ENCODE data around the gene MKRN2OS.
"Not testable (repeated sequence)": the region's sequence is repeated elsewhere in the genome, so short reads cannot be mapped to it uniquely, and the experiment has no call there.

Gene MKRN2OS

DNA sequence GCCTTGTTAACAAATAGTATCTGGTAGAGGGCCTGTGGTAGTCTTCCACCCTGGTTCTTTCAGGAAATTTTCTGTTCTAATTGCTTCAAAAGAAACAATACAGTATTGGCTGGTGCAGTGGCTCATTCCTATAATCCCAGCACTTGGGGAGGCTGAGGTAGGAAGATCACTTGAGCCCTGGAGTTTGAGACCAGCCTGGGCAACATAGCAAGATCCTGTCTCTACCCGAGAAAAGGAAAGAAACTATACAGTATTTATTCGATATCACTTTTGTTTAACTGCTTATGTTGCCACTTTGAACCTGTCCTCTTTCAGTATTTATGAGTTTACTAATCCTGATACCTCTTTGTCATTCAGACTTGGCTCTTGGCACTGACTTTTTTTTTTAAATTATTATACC lies 16.1 kb upstream of the MKRN2OS start:
- no peak for DNase-seq (ENCODE audit: low read depth, low spot score)

DNA sequence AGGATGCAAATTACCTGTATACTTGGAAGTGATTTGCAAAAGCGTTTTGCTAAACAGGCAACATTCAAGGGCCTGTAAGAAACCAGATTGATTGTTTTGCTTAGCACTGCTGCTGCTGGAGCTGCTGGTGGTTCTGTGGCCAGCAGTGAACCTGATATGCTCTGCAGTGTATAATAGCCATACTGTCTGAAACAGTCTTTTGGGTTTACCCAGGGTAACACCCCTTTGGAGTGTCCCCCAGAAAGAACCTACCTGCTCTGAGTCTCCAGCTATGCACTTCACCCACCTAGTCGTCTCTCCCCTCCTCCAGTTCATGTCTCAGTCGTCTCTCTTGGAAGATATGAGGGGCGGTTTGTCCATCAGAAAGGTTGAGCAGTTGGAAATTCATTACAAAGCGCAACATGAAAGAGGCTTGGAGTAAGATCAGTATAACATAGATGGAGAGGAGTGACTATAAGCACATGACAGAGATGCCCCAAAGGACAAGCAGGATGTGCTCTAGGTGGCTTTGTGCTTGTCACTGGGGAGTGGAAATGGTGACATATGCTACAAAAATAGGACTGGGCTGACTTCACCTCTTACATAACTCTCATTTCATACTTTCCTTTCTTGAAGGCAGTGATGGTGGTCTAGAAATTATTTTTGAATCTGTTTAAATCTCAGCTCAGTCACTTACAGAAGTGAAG lies 15.3 kb upstream of the MKRN2OS start:
- no peak for DNase-seq (ENCODE audit: low read depth, low spot score)

DNA sequence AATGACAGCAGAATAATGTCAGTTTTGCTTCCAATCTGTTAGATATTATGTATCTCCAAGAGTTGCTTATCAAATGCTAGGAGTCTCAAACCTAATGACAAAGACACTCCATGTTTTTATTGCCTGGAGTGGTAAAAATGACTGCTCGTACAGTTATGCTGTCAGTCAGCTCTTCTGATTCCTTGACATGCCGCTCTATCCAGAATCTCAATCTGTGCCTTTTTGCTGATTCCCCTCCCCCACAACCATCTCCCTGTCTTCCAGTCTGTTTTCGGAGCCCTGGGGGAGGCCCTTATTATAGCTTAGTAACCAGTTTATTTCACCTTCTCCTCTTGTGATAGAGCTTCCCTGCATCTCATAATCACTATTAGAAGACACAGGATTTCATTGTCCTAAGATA lies 14.2 kb upstream of the MKRN2OS start:
- no peak for DNase-seq (ENCODE audit: low read depth, low spot score)

DNA sequence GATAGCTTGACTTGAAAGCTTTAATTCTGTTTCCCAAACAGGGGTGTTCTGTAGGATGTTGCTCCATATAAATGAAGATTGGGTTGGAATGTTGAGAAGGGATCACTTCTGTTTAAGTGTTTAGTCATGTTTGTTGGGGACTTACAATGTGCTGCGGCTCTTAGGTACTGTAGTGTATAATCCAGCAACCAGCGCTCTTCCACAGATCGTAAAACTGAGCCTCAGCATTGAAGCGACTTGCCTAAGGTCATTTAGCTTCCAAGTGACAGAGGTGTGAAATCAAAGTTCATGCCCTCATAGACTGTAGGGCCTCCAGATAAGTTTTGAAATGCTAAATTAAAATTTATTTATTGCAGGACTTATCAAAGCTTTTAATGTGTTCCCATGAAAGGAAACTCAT lies 13.4 kb upstream of the MKRN2OS start:
- no peak for DNase-seq (ENCODE audit: low read depth, low spot score)

DNA sequence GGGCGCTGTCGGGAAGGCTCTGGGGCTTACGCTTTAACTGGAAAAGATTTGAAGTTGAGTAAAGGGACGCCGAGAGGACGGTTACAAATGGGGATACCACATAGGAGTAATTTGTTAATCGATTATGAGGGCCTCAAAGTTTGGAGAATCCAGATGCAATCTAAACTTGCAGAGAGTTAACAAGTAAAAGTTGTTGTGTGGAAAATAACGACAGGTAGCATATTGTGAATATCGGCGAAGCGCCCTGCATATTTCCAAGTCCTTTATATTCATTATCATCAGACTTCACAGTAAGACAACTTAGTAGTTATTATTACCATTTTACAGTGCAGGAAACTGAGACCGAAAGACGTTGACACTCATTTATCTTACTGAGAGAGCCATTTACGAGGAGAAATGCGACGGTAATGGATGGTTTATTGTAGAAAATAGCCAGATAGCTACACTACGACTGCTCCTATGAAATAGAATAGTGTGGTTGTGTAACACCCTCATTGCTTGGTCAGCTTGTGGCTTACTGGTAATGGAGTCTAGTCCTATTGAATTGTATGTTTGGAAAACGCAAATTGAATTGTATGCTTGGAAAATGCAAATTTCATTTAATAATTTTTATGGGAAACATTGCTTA lies 12.3 kb upstream of the MKRN2OS start:
- DNase-seq (ENCODE audit: low read depth, low spot score): no peak

DNA sequence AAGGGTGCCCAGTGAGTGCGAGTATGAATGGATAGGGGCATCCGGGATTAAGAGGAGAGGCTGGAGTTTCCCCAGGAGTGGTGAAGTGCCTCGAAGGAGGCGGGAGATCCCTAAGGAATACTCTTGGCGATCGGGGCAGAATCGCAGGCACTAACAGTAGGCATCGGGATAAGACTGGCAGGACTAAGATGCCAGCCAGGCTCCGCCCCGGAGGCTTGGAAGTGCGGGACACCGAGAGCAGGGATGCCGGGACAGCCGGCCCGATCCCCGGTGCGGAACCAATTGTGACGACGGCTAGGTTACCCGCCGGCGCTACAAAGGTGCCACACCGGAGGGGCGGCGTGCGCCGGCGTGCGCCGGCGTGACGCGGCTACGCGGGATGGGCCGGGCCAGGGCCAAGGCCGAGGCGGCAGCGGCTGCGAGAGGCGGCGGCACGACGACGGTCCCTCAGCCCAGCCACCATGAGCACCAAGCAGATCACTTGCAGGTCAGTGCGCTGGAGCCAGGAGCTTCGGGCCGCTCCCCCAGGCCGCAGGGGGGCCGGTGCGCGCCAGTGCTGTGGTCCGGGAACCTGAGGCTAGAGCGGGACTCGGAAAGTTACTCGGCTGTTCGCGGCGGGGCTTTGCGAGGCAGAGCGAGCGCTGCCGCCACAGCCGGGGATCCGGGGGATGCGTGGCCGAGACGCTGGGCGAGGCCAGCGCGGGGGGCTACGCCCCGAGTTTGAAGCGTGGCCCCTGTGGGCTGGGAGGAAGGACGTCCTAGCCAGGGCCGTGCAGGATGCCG lies 11.6 kb upstream of the MKRN2OS start, which contains the start of gene MKRN2:
Gene MKRN2, plus strand, starts transcription at position 398 of the 783 bp plus-strand sequence. Its CDS starts 64 bp downstream, at position 462.
- peak; percentile 65 for DNase-seq (ENCODE audit: low read depth, low spot score)

DNA sequence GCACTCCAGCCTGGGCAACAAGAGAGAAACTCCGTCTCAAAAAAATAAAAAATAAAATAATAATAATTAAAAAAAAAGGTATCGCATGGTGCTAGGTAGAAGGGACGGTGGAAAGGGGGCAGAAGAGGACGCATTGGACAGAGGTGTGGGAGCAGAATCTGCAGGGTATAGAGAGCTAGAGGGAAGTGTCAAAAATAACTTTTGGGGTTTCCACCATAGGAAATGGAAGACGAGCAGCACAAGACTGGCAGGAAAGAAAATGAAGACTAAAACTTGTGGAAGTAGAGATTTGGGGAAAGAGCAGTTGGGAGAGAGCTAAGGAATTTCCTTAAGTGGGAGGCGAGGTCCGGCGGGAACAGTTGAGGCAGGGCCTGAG lies 11.0 kb upstream of the MKRN2OS start:
- no peak for DNase-seq (ENCODE audit: low read depth, low spot score)

DNA sequence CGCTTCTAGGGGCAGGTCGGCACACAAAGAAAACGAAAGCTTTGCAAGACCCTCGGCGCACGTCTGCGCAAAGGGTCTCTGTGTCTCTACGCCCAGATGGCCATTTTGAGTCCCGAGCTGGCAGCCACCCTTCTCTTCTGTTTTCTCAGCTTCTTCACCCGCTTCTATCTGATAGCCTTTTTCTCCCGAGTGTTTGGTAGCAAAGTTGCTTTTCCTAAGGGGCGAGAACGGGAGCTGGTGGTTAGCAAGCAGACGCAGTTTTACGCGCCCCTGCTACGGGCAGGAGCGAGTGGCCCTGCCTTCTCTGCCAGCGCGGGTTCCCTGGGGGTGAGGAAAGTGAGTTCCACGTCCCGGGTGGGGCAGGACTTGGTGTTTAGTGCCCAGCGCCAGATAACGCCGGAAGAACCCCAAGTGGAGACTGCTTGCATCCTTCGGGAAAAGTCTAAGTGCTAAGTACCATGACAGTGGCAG lies 8.7 kb upstream of the MKRN2OS start:
- no peak for DNase-seq (ENCODE audit: low read depth, low spot score)

DNA sequence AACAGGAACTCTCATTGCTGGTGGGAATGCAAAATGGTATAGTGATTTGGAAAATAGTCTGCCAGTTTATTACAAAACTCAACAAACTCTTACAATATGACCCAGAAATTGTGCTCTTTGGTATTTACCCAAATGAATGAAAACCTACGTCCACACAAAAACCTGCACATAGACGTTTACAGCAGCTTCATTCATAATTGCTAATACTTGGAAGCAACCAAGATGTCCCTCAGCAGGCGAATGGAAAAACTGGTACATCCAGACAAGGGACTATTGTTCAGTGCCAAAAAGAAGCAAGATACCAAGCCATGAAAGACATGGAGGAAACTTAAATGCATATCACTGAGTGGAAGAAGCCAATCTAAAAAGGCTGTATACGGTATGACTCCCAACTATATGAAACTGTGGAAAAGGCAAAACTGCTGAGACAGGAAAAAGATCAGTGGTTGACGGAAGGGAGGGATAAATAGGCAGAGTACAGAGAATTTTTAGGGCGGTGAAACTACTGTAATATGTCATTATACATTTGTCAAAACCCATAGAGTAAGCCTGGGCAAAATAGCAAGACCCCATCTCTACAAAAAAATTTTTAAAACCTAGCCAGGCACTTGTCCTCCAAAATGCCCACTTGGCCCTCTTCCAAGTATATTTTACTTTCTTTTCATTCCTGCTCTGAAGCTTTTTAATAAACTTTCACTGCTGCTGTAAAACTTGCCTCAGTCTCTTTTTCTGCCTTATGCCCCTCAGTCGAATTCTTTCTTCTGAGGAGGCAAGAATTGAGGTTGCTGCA lies 4.9 kb upstream of the MKRN2OS start:
- no peak for DNase-seq (ENCODE audit: low read depth, low spot score)

DNA sequence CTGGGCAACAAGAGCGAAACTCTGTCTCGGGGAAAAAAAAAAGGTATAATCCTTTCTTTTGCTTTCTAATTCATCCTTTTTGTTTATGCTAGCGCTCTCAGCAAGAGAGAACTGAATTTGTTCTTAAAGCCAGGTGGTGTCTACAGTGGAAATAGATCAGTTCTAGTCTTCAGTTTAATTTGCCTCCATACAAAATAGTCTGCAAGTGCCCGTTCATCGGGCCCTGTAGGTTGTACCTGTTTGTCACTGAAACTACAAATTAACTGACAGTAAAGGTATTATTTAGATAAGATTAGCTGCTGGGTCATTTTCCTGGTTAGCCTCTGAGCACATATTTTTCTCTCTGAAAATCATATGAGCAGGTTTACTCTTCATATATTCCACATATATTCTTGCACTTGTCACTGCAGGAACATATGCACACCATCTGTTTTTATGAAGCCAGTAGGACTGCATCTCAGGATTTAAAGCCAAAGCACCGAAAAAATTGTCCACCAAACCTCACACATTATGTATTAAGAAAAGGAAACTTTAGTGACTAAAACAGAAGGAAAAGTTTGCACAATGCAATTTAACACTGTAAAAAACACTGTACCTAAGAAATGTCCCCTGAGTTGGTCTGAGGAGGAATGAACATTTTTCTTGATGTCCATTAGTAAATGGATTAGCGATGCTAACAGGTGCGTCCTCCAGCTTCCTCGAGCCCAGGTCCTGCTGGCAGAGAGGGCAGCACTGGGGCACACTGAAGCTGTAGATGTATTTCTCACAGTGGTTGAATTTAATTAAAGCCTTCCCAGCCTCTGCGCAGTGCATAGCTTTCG lies 437 bp downstream of the MKRN2OS start:
- DNase-seq (ENCODE audit: low read depth, low spot score): no peak

DNA sequence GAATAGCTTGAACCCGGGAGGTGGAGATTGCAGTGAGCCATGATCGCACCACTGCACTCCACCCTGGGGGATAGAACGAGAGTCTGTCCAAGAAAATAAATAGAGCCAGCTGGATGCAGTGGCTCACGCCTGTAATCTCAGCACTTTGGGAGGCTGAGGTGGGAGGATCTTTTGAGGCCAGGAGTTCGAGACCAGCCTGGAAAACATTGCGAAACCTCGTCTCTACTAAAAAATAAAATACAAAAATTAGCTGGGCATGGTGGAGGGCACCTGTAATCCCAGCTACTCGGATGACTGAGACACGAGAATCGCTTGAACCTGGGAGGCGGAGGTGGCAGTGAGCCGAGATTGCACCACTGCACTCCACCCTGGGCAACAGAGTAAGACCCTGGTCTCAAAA lies 1.8 kb downstream of the MKRN2OS start:
- DNase-seq (ENCODE audit: low read depth, low spot score): not testable (repeated sequence)

DNA sequence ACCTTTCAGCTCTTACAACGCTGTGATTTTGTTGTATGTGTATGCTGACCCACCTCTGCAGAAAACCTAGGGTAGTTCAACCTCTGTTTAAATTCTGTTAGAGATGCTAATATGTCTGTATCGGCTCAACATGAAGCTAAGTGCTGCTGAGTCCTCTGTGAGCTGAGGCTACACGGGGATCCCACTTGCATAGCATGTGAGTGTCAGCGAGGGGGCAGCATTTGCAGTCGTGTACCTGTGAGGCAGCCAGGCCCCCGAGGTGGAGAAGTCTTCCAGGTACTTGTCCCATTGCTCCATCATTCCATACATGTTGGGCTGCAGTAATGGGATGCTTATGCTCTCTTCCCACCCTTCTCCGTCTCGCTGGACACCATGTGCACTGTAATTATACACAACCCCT lies 3.7 kb downstream of the MKRN2OS start:
- DNase-seq (ENCODE audit: low read depth, low spot score): no peak

DNA sequence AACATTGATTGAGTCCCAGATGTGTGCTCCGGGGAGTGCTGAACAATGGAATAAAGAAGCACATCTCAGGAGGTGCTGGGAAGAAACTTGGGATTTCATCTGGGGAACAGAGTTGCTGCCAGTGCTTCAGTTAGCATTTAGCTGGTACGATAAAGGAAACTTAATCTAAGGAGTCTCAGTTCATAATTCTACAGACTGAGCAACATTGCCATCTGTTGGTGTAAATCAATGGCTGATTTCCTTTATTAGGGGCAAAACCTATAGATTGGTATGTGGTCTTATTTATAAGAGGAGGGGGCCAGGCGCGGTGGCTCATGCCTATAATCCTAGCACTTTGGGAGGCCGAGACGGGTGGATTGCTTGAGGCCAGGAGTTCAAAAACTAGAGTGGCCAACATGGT lies 8.9 kb downstream of the MKRN2OS start:
- DNase-seq (ENCODE audit: low read depth, low spot score): no peak

DNA sequence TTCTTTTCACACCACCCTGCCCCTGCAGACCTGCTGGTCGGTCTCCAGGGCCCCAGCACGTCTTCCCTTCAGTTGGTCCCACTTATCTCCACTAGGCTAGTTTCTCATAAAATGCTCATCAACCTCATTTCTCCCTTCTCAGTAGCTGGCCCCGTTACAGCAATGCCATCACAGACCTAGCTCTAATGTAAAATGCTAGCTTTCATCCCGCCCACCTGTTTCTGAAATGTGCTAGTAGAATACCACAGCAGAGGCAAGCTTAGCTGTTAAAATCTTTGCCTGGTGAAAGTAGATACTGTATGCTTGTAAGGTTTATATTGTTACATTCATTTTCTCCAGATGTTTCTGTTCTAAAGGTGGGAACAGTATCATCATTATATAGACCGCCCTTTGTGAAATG lies 13.1 kb downstream of the MKRN2OS start:
- no peak for DNase-seq (ENCODE audit: low read depth, low spot score)

DNA sequence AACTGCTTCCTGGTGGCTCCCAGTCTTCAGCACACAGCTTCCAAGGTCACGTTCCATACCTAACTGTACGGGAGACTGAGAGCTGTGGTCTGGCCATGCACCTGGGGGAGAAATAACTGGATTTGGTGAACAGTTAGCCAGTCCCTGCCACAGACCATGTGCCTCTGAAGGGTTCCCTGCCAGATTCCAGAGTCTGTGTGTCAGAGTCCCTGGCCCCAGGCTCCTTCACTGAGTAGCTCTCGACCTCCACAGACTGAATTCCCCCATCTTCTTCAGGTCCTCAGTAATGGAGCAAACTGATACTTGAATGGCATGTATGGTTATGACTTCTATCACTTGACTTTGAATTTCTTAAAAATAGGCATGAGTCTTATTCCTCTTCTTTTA lies 17.5 kb downstream of the MKRN2OS start:
- DNase-seq (ENCODE audit: low read depth, low spot score): no peak

DNA sequence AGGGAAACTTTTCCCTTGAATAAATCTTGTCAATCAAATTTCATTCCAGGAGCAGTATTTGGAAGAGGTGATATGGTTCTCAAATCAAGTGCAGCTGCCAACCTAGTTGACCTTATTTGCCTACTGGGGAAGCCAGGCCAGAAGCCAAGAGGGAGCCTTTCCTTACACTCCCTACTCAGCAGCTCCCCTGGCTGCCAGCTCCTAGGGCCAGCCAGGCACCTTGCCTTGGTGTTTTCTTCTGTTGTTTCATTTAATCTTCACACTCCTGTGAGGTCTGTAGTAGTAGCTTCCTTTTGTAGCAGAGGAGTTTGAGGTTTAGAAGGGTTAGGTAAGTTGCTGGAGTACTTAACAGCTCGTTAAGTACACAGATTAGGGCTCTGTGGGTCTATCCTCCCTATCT lies 22.6 kb downstream of the MKRN2OS start:
- DNase-seq (ENCODE audit: low read depth, low spot score): no peak

DNA sequence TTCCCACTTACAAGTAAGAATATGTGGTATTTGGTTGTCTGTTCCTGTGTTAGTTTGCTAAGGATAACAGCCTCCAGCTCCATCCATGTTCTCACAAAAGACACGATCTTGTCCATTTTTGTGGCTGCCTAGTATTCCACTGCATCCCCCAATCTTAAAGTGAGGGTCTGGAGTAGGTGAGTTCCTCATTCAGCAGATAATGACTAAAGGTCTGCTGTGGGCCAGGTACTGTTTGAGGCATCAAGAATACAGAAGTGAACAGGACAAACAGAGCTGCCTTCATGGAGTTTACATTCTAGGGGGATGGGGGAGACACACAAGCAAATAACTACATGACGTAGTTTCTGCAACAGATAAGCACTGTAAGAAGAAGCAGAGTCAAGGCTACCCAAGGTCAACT lies 24.3 kb downstream of the MKRN2OS start:
- DNase-seq (ENCODE audit: low read depth, low spot score): no peak

DNA sequence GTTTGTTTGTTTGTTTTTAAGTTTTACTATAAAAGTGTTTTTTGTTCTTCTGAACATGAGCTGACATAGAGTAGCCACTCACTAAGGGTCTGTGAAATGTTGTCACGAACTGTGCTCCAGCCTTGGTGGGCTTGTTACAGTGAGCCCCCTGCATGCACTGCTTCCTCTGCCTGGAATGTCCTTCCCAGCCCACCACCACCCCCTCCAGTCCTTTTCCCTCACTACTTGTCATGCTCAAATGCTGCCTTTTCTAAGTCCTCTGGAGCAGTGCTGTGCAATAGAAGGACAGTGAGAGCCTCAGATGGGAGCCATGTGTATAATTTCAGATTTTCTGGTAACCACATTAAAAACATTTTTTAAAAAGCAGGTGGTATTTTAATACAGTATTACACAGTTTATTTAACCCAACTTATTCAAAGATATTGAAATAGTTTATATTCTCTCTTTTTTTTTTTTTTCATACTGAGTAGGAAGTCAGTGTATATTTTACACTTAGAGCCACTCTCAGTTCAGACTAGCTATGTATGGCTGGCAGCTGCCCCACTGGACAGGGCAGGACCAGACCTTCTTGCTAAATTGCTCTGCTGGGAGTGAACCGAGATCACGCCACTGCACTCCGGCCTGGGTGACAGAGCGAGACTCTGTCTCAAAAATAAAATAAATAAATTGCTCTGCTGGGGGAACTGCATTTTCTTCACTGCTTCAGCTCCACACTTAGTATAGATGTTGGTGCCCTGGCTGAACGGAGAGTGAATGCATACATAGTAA lies 26.9 kb downstream of the MKRN2OS start:
- DNase-seq (ENCODE audit: low read depth, low spot score): no peak

DNA sequence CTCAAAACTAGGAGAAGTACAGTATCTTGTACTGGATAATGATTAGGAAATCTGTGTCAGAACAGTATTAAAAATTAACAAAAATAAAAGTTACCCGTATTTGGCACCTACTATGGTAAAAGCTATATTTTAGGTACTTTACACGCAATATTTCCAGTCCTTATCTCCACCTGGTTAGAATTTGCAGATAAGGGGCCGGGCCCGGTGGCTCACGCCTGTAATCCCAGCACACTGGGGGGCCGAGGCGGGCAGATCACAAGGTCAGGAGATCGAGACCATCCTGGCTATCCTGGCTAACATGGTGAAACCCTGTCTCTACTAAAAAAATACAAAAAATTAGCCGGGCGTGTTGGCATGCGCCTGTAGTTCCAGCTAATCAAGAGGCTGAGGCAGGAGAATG lies 28.4 kb downstream of the MKRN2OS start:
- no peak for DNase-seq (ENCODE audit: low read depth, low spot score)

DNA sequence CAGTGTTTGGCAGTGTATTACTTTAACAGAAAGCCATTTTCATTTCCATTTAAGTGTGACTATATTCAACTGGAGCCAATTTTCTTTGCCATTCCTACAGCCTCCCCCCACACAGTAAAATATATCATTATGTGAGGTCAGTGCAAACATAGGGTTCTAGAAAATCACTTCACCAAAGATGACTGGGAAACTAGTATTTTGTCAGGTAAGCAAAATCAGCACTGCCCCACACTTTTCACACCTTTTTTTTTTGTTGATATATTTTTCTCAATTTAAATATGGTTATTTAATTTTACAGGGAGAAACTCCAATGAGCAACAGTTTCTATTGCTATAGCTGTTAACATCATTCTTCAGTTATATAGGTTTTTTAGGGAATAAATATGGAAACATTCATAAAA lies 29.7 kb downstream of the MKRN2OS start:
- DNase-seq (ENCODE audit: low read depth, low spot score): no peak

Measured in activated naive CD8-positive, alpha-beta T cell treated with anti-CD3 and anti-CD28 coated beads, Interleukin-2, amount 50 U/mL, for 16 hours (primary cell).